ENCODE measurements around the gene GET4.
"Not testable (repeated sequence)": the region's sequence is repeated elsewhere in the genome, so short reads cannot be mapped to it uniquely, and the experiment has no call there.

GET4 gene

GRCh38 chr7:844043-844442 is 32.3 kb upstream of the GET4 start:
- DNase-seq (ENCODE audit: low read depth), result no peak
- TF ChIP-seq MYC (IDR thresholded peaks at IDR 0.05; ENCODE audit: low read depth, low read length) (no peak), MAX (IDR thresholded peaks at IDR 0.05; ENCODE audit: low read depth, low read length) (no peak), CTCF (IDR thresholded peaks at IDR 0.05; ENCODE audit: low read depth, low read length) (no peak), POLR2A (IDR thresholded peaks at IDR 0.05; ENCODE audit: extremely low read depth, insufficient read length) (no peak)
- H3K4me3 ChIP-seq (ENCODE audit: low read depth, low read length), result no peak overlapping the region

GRCh38 chr7:844514-844913 is 31.8 kb upstream of the GET4 start:
- no peak for TF ChIP-seq CTCF (IDR thresholded peaks at IDR 0.05; ENCODE audit: low read depth, low read length)
- TF ChIP-seq MAX (IDR thresholded peaks at IDR 0.05; ENCODE audit: low read depth, low read length), result no peak
- TF ChIP-seq POLR2A (IDR thresholded peaks at IDR 0.05; ENCODE audit: extremely low read depth, insufficient read length), result no peak
- no peak for TF ChIP-seq MYC (IDR thresholded peaks at IDR 0.05; ENCODE audit: low read depth, low read length)
- no peak overlapping the region for H3K4me3 ChIP-seq (ENCODE audit: low read depth, low read length)
- DNase-seq (ENCODE audit: low read depth), result no peak

- no peak for DNase-seq (ENCODE audit: low read depth)
- no peak for TF ChIP-seq POLR2A (IDR thresholded peaks at IDR 0.05; ENCODE audit: extremely low read depth, insufficient read length)
- no peak for TF ChIP-seq CTCF (IDR thresholded peaks at IDR 0.05; ENCODE audit: low read depth, low read length)
- no peak for TF ChIP-seq MAX (IDR thresholded peaks at IDR 0.05; ENCODE audit: low read depth, low read length)
- TF ChIP-seq MYC (IDR thresholded peaks at IDR 0.05; ENCODE audit: low read depth, low read length), result no peak
Observed at GRCh38 chr7:845091-845490, 31.3 kb upstream of the GET4 start.

GRCh38 chr7:845731-846130 is 30.6 kb upstream of the GET4 start:
- H3K4me3 ChIP-seq (ENCODE audit: low read depth, low read length), result no peak overlapping the region
- no peak for DNase-seq (ENCODE audit: low read depth)
- TF ChIP-seq MAX (IDR thresholded peaks at IDR 0.05; ENCODE audit: low read depth, low read length) (no peak), MYC (IDR thresholded peaks at IDR 0.05; ENCODE audit: low read depth, low read length) (no peak), POLR2A (IDR thresholded peaks at IDR 0.05; ENCODE audit: extremely low read depth, insufficient read length) (no peak), CTCF (IDR thresholded peaks at IDR 0.05; ENCODE audit: low read depth, low read length) (no peak)

More at GRCh38 chr7:845091-845490, 31.3 kb upstream of the GET4 start:
- H3K4me3 ChIP-seq (ENCODE audit: low read depth, low read length), result no peak overlapping the region

- H3K4me3 ChIP-seq (ENCODE audit: low read depth, low read length); DNase-seq (ENCODE audit: low read depth): not testable (repeated sequence)
Observed at GRCh38 chr7:846958-847650, 29.2 kb upstream of the GET4 start.

GRCh38 chr7:847728-848127 is 28.6 kb upstream of the GET4 start:
- not testable (repeated sequence) for H3K4me3 ChIP-seq (ENCODE audit: low read depth, low read length); DNase-seq (ENCODE audit: low read depth)

- no peak for DNase-seq (ENCODE audit: low read depth)
- no peak for TF ChIP-seq POLR2A (IDR thresholded peaks at IDR 0.05; ENCODE audit: extremely low read depth, insufficient read length)
- no peak for TF ChIP-seq MAX (IDR thresholded peaks at IDR 0.05; ENCODE audit: low read depth, low read length)
- TF ChIP-seq MYC (IDR thresholded peaks at IDR 0.05; ENCODE audit: low read depth, low read length), result no peak
- TF ChIP-seq CTCF (IDR thresholded peaks at IDR 0.05; ENCODE audit: low read depth, low read length), result no peak
- no peak overlapping the region for H3K4me3 ChIP-seq (ENCODE audit: low read depth, low read length)
Observed at GRCh38 chr7:849145-849544, 27.2 kb upstream of the GET4 start.
